IPS-18a (cell line): Measurements from ENCODE around the gene RCOR3.
A peak's percentile ranks its signal among the peaks of the same experiment; 100 is the strongest.
"Not testable (repeated sequence)": the region's sequence is repeated elsewhere in the genome, so short reads cannot be mapped to it uniquely, and the experiment has no call there.

Experiments used
- H3K27ac ChIP-seq: one replicate; pipeline ENCODE4 v1.5.1; 2013; ENCODE audit warnings: low read length
- H3K27me3 ChIP-seq: one replicate; pipeline ENCODE4 v1.6.1; 2013; ENCODE audit warnings: mild to moderate bottlenecking, low read length; ENCODE audit not compliant: control insufficient read depth, insufficient read depth
- H3K36me3 ChIP-seq: one replicate; pipeline ENCODE4 v1.6.1; 2013; ENCODE audit warnings: low read depth, low read length; ENCODE audit not compliant: control insufficient read depth
- H3K4me1 ChIP-seq: one replicate; pipeline ENCODE4 v1.6.1; 2013; ENCODE audit warnings: low read depth, low read length; ENCODE audit not compliant: control insufficient read depth
- H3K4me3 ChIP-seq: one replicate; pipeline ENCODE4 v1.5.1; 2013; ENCODE audit warnings: low read length
- H3K9ac ChIP-seq: one replicate; pipeline ENCODE4 v1.6.1; 2013; ENCODE audit warnings: mild to moderate bottlenecking, low read length, moderate library complexity
- H3K9me3 ChIP-seq: one replicate; pipeline ENCODE4 v1.6.1; 2013; ENCODE audit warnings: low read depth, low read length; ENCODE audit not compliant: control insufficient read depth

Gene RCOR3

DNA sequence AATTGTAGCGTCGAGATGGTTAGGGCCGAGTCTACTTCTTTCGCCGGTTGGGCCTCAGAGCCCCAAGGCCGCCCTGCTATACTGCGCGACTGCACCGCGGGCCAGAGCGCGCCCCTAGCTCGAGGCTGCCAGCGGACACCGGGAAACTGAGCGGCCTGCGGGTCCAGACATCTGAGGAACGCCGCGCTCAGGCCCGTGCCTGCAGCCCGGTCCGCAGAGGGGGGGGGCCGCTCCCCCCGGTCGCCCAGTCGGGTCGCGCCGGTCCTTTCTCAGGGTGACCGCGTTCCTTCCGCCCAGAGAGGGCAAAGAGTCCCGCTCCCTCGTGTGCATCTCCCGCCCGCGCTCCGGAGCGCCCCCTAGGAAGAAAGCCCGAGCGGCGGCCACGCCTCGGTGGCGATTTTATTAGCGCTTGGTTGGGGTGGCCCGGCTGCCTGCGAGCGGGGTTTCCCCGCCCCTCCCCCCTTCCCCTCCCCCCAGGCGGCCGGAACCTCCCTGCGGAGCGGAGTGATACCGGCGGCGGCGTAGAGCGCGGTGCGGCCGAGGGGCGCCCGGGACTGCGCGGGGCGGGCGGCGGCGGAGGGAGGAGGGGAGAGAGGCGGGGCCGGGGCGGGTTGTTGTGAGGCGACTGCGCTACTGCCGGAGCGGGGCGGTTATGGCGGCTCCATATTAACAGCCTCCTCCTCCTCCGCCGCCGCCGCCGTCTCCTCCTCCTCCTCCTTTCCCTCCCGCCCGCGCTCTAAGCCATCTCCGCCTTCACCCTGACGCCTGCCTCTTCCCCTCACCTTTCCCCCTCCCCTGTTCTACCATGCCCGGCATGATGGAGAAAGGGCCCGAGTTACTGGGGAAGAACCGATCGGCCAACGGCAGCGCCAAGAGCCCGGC lies at the start of gene RCOR3:
TSS of gene RCOR3 (plus strand) at position 611 of the 882 bp plus-strand sequence. CDS start at position 806, 195 bp downstream.
- Histone ChIP-seq H3K27ac (peak within 1 kb of the TSS; percentile 95), H3K9ac (peak within 1 kb of the TSS; percentile 97), H3K4me3 (peak within 1 kb of the TSS; percentile 98), H3K27me3 (no peaks in the 10 kb centered on the region), H3K4me1 (peaks cover 22% of the 10 kb centered on the region), H3K36me3 (peaks cover 3% of the 10 kb centered on the region), H3K9me3 (no peaks in the 10 kb centered on the region)

GRCh38 chr1:211210052-211210451 lies 49.1 kb upstream of the RCOR3 start:
- no peak overlapping the region for H3K4me3 ChIP-seq
- H3K9ac ChIP-seq: no peak overlapping the region
- H3K9me3 ChIP-seq: no peaks in the 10 kb centered on the region
- H3K27me3 ChIP-seq: no peaks in the 10 kb centered on the region
- H3K4me1 ChIP-seq: no peaks in the 10 kb centered on the region
- no peaks in the 10 kb centered on the region for H3K36me3 ChIP-seq
- H3K27ac ChIP-seq: no peak overlapping the region

DNA sequence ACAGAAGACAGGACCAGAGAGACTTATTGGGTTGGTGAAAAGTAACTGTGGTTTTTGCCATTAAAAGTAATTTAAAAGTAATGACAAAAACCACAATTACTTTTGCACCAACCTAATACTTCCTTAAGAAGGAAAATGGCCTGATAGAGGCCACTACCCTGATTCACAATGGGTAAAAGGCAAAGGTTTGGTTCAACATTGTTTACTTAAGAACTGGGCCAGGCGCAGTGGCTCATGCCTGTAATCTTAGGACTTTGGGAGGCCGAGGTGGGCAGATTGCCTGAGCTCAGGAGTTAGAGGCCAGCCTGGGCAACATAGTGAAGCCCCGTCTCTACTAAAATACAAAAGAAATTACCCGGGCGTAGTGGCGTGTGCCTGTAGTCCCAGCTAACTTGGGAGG lies 48.2 kb upstream of the RCOR3 start:
- Histone ChIP-seq H3K36me3 (no peaks in the 10 kb centered on the region), H3K27ac (no peak overlapping the region), H3K4me1 (no peaks in the 10 kb centered on the region), H3K9me3 (no peaks in the 10 kb centered on the region), H3K27me3 (no peaks in the 10 kb centered on the region), H3K9ac (no peak overlapping the region), H3K4me3 (no peak overlapping the region)

GRCh38 chr1:211213702-211214101 lies 45.5 kb upstream of the RCOR3 start:
- H3K27ac ChIP-seq: no peak overlapping the region
- no peaks in the 10 kb centered on the region for H3K9me3 ChIP-seq
- H3K9ac ChIP-seq: no peak overlapping the region
- H3K4me3 ChIP-seq: no peak overlapping the region
- no peaks in the 10 kb centered on the region for H3K36me3 ChIP-seq
- H3K27me3 ChIP-seq: no peaks in the 10 kb centered on the region
- H3K4me1 ChIP-seq: no peaks in the 10 kb centered on the region

DNA sequence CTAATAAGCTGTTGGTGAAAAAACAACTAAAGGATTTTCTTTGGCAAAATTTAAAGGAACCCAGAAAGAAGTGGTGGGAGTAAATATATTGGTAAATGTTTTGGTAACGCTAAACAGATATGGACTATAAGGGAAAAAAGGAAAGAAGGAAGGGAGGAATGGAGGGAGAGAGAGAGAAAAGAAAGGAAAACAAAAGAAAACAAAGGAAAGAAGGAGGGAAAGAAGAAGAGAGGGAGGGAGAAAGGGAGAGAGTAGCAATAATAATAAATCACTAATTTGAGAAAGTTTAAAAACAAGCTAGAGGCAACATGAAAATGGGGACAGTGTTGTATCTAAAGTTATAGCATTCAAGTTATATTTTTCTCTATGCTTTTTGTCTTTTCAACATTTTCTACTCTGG lies 43.6 kb upstream of the RCOR3 start:
- Histone ChIP-seq H3K9me3 (no peaks in the 10 kb centered on the region), H3K27me3 (no peaks in the 10 kb centered on the region), H3K36me3 (no peaks in the 10 kb centered on the region), H3K4me1 (no peaks in the 10 kb centered on the region), H3K4me3 (no peak overlapping the region), H3K27ac (no peak overlapping the region), H3K9ac (no peak overlapping the region)

DNA sequence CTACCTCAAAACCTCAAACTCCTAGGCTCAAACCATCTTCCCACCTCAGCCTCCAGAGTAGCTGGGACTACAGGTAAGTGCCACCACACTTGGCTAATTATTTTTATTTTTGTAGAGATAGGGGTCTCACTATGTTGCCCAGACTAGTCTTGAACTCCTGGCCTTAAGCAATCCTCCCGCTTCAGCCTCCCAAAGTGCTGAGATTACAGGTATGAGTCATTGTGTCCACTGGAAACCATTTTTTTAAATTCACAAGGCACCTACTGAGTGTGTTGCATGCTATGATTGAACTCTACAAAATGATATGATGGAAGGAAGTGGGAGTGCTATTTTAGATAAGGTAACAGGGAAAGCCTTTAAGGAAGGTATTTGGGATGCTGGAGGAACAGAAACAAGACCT lies 41.8 kb upstream of the RCOR3 start:
- Histone ChIP-seq H3K36me3 (no peaks in the 10 kb centered on the region), H3K27me3 (no peaks in the 10 kb centered on the region), H3K27ac (no peak overlapping the region), H3K4me1 (no peaks in the 10 kb centered on the region), H3K9ac (no peak overlapping the region), H3K9me3 (no peaks in the 10 kb centered on the region), H3K4me3 (no peak overlapping the region)

DNA sequence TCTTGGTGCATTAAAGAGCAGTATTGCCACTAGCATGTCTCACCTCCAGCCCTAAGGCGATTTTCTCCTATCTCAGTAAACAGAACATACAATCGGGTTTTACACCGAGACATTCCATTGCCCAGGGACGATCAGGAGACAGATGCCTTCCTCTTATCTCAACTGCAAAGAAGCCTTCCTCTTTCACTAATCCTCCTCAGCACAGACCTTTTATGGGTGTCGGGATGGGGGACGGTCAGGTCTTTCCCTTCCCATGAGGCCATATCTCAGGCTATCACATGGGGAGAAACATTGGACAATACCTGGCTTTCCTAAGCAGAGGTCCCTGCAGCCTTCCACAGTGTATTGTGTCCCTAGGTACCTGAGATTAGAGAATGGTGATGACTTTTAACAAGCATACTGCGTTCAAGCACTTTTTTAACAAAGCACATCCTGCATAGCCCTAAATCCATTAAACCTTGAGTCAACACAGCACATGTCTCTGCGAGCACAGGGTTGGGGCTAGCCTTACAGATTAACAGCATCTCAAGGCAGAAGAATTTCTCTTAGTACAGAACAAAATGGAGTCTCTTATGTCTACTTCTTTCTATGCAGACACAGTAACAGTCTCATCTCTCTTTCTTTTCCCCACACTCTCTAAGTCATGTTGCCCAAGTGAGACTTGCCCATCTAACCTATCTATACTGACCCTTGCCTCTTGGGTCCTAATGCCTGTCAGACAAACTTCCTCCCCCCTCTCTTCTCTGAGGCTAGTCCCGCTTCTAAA lies 36.5 kb upstream of the RCOR3 start:
- not testable (repeated sequence) for H3K36me3 ChIP-seq, H3K9ac ChIP-seq, H3K9me3 ChIP-seq, H3K4me3 ChIP-seq, H3K27me3 ChIP-seq, H3K27ac ChIP-seq, H3K4me1 ChIP-seq

GRCh38 chr1:211228573-211229364 lies 30.4 kb upstream of the RCOR3 start:
- not testable (repeated sequence) for H3K4me3 ChIP-seq, H3K9me3 ChIP-seq, H3K27me3 ChIP-seq, H3K9ac ChIP-seq, H3K27ac ChIP-seq, H3K36me3 ChIP-seq, H3K4me1 ChIP-seq

DNA sequence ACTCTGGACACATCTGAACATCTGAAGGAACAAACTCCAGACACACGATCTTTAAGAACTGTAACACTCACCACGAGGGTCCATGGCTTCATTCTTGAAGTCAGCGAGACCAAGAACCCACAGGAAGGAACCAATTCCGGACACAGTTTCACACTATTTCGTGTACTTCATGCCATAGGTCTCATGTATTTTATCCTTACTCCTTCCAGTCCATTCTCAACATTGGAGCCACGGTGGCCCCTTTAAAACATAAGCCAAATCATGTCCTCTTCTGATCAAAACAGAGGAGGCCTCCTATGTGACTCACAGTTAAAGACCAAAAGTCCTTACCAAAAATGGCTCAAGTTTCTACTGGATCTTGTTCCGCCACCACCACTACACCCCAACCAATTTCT lies 29.8 kb upstream of the RCOR3 start:
- no peaks in the 10 kb centered on the region for H3K36me3 ChIP-seq
- H3K9ac ChIP-seq: no peak overlapping the region

GRCh38 chr1:211231873-211232272 lies 27.3 kb upstream of the RCOR3 start:
- no peak overlapping the region for H3K4me3 ChIP-seq
- no peak overlapping the region for H3K9ac ChIP-seq
- no peaks in the 10 kb centered on the region for H3K4me1 ChIP-seq
- no peaks in the 10 kb centered on the region for H3K27me3 ChIP-seq
- H3K27ac ChIP-seq: no peak overlapping the region
- no peaks in the 10 kb centered on the region for H3K9me3 ChIP-seq
- no peaks in the 10 kb centered on the region for H3K36me3 ChIP-seq

More for the DNA sequence above, 29.8 kb upstream of the RCOR3 start:
- no peaks in the 10 kb centered on the region for H3K4me1 ChIP-seq
- no peak overlapping the region for H3K4me3 ChIP-seq
- no peaks in the 10 kb centered on the region for H3K9me3 ChIP-seq
- H3K27me3 ChIP-seq: no peaks in the 10 kb centered on the region
- no peak overlapping the region for H3K27ac ChIP-seq

DNA sequence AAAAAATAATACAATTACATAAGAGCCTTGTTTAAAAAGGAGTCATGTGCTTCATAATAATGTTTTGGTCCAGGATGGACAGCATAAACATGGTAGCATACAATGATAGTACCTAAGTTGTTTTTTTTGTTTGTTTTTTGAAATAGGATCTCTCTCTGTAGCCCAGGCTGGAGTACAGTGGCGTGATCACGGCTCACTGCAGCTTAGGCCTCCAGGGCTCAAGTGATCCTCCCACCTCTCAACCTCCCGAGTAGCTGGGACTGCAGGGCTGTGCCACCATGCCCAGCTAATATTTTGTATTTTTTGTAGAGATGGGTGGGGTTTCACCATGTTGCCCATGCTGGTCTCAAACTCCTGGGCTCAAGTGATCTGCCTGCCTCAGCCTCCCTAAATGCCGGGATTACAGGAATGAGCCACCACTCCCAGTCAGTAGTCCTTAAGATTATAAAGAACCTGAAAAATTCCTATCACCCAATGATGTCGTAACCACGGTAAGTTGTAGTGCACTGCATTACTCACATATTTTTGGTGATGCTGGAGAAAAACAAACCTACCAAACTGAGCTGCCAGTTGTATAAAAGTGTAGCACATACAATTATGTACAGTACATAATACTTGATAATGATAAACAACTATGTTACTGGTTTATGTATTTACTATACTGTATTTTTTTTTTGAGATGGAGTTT lies 22.4 kb upstream of the RCOR3 start:
- no peak overlapping the region for H3K9ac ChIP-seq
- H3K4me3 ChIP-seq: no peak overlapping the region
- no peaks in the 10 kb centered on the region for H3K9me3 ChIP-seq
- H3K27me3 ChIP-seq: no peaks in the 10 kb centered on the region
- H3K27ac ChIP-seq: no peak overlapping the region
- H3K36me3 ChIP-seq: no peaks in the 10 kb centered on the region
- no peaks in the 10 kb centered on the region for H3K4me1 ChIP-seq
